Endometrial microvascular endothelial cells (primary cell): ENCODE measurements around the gene TMEM128. TPM values are rescaled to one million over a fixed set of nuclear protein-coding genes. Genes with fewer than 3 reads are reported as not detected.
"Not testable (repeated sequence)": the region's sequence is repeated elsewhere in the genome, so short reads cannot be mapped to it uniquely, and the experiment has no call there.

Source experiments
- in situ Hi-C: cut with HindIII; loops from 2 replicates; pipeline ENCODE4 v1.10.0; 2017; ENCODE audit warnings: low sequenced_read_pairs, low pct_unique_long_range_greater_than_20kb; ENCODE audit errors: inconsistent ontology term
- total RNA-seq: library from RNA; depleted of rRNA; stranded (reverse); fragments of >200 nt; gene quantifications from one replicate; pipeline ENCODE4 v1.2.3, GENCODE V29; 2015; ENCODE audit errors: inconsistent ontology term

Gene TMEM128
- total RNA-seq, 1 donor from 2014 or later: 21.6 TPM

GRCh38 chr4:4206204-4206603 is 41.8 kb downstream of the TMEM128 start:
- in situ Hi-C loops: no loop called here

- in situ Hi-C loops: no loop called here
These were observed 43.6 kb downstream of the TMEM128 start for GRCh38 chr4:4204401-4204745.

- in situ Hi-C loops: no loop called here
These were observed 44.2 kb downstream of the TMEM128 start for GRCh38 chr4:4203688-4204400.

- in situ Hi-C loops: no loop called here
These were observed 45.5 kb downstream of the TMEM128 start for GRCh38 chr4:4202510-4202909.

GRCh38 chr4:4200624-4201023 is 47.4 kb downstream of the TMEM128 start:
- in situ Hi-C loops: no loop called here

GRCh38 chr4:4195354-4195753 is 52.7 kb downstream of the TMEM128 start:
- in situ Hi-C loops: no loop called here

- in situ Hi-C loops: not testable (repeated sequence)
These were observed 59.5 kb downstream of the TMEM128 start for GRCh38 chr4:4188557-4188956.

Other genes starting within 250 kb of the TMEM128 start
- gene OTOP1, start 21.3 kb downstream of the TMEM128 start, total RNA-seq: not detected
- 41.6 TPM for gene LYAR, start 41.9 kb upstream of the TMEM128 start, total RNA-seq
- 2.7 TPM for gene ZBTB49, start 42.0 kb upstream of the TMEM128 start, total RNA-seq
- gene NSG1, start 138.9 kb upstream of the TMEM128 start, total RNA-seq: 13.8 TPM